HG03045 (cell line): Measurements from ENCODE around the gene NKX3-2.
A peak's percentile ranks its signal among the peaks of the same experiment; 100 is the strongest.

Experiments
- ATAC-seq: cut with Tn5 transposase; IDR thresholded peaks from one replicate; pipeline ENCODE4 v1.9.1; 2021; ENCODE audit warnings: mild to moderate bottlenecking, moderate library complexity; ENCODE audit not compliant: unreplicated experiment

NKX3-2 gene

DNA sequence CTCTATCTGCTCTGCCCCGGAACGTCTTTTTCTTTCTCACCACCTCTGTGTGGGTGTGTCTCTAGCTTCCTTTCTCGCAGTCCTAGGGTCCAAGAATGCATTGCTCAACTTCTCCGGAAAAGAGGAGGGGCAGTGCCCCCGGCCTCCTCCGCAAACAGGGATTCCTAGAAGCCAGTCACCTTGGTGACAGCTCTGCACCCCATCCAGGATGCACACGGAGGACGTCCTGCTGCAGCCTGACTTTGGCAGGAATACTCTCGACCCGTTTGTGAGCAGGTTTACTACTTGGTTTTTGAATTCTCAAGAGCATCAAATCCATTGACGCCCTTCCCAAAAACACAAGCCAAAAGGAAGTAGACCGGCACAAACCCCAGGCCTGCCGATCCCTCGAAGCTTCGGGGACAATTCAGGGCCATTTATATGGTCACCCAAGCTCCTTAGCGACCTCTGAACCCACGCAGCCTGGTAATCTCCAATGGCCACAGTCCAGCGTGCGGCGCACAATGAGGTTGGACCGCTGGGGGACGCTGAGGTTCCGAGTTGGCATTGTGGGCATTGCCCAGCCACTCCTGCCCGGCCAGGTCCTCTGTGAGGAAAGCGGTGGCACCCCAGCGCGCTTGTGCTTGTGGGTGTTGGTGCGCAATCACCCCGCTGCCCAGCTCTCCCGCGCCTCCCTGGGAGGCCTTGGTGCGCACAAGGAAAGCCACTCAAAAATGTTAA, 9.8 kb downstream of the NKX3-2 start:
- ATAC-seq = no peak

DNA sequence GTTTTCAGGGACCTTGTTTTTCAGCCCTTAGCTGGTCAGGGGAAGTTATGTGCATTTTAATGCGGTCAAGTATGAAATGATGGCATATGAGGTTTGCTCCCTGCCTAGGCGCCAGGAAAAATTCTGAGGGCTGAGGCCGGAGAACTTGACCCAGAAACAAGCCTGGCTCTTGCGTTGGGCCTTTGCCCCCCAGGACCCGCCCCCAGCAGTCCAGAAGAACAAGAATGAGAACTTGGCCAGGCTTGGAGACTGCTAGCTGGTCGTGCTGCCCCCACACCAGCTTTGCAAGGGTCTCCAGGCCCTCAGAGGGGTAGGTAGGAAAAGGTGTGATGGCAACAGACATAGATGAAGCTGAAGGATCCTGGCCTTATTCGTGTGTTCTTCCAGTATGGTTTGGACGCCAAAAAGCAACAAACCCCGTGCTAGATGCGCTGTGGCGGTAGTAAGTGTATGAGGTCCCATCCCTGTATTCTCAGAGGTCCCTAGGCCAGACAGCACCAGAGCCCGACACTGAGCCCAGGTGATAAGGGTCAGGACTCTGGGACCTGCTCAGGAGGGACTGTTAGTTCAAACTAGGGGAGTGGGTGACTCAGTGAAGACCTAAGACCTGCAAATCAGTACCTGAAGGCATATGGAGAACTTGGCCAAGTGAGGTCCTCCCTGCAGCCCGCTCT, 10.5 kb downstream of the NKX3-2 start:
- ATAC-seq = no peak

DNA sequence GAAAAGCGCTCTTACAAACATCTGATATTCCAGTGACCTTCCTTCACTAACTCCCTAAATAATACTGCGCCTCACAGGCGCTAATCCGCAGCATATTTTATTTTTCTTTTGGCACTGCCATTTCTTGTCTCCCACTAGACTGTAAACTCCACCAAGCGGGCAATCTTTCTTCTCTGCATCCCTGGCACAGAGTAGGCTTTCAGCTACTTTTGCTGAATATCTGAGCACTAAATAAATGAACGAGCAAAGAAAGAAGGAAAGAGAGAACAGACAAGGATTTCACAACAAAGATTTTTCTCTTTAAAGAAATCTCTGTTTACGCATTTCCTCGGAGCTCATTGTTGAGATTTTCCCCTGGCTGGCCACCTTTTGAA, 12.7 kb downstream of the NKX3-2 start:
- ATAC-seq = no peak

DNA sequence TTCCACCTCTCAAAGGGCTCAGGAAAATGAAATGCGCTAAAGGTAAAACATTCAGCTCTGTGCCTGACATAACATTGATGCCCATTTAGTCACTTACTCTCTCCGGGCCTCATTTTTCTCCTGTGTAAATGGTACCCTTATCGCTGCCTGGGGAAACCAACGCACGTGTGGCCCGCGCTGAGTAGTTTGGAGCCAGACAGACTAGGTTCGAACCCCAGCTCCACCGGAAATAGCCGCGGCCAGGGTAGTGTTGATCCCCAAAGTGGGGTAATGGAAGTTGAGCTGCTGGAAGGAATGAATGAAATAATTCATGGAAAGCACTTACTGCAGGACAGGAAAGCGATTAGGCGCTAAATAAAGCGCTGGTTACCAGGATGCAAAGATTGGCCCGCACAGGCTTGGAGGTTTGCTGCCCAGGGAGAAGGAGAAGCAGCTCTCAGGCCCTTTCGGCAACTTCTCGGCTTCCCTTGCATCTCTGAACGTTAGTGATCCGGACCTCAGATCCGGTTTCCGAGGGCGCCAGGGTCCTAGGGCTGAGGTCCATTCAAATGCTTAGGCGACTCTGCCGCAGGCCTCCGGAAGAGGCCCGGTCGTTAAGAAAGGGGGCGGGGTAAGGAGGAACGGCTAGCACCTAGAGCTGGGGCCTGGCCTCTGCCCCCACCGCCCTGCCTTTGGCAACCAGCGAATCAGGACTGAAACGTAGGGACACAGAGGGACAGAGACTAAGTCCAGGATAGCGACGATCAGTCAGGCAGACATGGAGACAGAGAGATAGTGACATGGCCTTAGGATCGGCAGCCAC, 13.3 kb downstream of the NKX3-2 start:
- no peak for ATAC-seq

DNA sequence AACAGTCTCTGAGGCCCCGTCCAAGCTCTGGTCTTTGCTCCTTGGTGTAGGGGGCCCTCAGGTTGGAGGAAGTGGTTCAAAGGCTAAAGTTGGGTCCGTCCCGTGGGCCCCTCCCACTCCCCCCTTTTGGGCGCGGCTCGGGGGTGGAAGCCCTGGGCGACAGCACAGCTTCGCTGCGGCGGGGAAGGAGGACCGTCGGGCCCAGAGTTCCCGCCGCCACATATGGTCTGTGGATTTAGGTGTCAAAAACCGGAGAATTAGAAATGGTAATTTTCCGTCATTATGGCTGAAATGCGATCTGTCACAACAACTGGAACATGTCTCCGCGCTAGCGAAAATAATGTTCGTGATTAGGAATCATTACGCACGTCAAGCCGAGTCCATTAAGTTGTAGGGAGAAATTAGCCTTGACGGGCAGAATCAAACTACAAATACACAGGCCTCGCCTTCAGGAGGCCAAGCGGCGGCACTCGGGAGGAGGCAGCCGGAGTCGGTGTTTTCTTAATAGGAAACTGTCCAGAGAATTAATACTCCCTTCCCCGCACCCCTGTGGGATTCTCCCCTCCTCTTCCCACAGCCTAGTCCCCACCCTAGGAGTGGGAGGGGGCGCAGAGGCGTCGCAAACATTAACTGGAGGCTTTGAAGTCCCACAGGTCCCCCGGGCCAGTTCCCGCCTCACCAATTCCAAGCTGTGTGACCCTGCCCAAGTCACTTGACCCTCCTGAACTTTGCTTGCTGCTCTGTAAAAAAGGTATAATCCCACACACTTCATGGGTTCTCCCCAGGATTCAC, 15.0 kb downstream of the NKX3-2 start:
- no peak for ATAC-seq

DNA sequence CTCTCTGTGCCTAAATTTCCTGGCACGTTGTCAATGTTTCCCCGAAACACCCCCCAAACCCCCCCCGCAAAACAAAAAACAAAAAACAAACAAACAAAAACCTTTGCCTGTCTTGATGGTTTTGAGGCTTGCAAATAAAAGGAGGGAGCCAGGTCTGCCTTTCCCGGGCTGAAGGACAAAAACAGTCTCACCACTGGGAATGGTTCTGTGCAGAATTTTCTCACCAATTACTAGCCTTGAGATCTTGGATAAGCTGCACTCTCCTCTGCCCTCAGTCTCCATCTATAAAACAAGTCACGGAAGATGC, 15.5 kb downstream of the NKX3-2 start:
- no peak for ATAC-seq

DNA sequence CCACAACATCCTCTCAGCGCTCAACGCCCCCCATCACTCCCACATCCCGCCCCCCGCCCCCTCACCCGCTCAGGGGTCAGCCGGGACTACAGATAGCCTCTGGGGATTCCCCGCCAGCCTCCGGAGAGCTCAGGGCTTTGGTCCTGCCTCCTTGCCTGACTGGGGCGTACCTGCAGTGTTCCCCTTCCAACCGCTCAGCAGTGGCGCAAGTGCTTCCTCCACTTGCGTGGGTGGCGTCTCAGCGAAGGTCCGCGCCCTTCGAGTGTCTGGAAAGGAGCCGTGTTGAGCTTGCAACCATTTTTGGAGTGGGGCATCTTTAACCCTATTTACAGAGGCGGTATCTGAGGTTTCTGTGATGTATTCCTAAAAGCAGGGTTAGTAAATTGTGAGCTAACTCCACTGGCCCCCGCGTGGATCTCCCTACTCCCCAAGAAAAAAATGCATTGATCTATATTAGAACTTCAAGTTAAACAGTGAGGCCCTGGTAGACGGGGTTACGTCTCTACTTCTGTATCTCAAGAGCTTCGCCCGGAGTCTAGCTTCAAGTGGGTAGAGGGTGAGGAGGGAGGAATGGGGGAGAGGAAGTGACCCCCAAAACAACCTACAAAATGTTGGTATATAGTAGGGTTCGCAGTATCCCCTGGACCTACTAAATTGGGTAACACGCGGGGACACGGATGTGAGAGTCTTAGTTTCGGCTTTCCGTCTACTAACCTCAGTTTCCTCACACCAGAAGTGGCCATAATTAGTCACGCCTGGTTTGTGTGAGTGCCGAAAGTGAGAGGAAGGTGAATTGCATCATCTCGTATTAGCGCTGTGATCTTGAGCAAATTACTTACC, 16.1 kb downstream of the NKX3-2 start:
- peak; percentile 56 for ATAC-seq

DNA sequence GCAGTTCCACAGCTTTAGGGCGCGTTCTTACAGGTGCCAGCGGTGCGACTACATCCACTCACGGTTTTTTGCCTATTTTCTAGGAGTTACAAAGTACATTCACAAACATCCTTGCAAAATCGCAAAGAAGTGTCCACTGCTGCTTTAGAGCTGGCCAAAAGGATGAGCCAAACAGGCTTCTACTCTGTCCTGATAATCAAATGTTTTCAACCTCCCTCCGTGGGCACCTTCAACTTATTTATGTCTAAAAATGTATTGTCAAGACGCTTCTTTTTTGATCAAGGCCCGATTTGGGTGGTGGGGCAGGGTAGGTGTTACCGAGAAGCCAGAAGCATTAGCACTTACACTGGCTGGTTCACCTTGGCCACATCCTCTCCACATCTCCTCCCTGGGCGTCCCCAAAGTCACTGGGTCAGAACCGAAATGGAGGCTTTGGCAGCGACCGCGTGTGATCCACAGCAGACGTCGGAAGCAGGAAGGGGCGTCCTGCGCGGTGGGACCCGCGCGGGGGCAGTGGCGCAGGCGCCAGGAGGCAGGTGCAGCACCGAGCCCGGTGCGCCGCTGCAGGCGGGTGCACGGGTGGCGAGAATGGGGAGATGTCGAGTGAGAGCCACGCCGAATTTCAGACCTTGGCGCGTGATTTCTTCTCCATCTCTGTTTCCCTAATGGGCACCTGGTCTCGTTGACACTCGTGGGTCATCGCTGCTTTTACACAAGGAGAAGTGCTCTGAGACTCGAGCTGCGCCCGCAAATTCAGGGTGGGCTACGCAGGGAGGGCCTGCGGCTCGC, 16.9 kb downstream of the NKX3-2 start:
- ATAC-seq = no peak

DNA sequence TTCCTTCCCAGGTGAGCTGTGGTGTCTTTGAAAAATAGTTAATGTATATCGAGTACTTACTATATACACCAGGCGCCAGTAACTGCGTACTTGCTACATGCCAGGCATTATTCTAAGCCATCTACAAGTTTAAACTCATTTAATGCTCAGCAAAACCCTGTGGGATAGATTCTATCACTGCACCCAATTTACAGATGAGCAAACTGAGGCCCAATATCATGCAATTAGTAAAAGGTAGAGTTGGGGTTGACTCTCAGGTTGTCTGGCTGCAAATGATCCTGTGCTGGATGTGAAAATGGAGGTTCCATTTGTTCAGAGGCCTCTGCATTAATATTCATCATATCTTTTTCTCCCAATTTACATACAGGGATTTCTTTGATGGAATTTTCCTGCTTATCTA, 17.6 kb downstream of the NKX3-2 start:
- ATAC-seq = no peak

DNA sequence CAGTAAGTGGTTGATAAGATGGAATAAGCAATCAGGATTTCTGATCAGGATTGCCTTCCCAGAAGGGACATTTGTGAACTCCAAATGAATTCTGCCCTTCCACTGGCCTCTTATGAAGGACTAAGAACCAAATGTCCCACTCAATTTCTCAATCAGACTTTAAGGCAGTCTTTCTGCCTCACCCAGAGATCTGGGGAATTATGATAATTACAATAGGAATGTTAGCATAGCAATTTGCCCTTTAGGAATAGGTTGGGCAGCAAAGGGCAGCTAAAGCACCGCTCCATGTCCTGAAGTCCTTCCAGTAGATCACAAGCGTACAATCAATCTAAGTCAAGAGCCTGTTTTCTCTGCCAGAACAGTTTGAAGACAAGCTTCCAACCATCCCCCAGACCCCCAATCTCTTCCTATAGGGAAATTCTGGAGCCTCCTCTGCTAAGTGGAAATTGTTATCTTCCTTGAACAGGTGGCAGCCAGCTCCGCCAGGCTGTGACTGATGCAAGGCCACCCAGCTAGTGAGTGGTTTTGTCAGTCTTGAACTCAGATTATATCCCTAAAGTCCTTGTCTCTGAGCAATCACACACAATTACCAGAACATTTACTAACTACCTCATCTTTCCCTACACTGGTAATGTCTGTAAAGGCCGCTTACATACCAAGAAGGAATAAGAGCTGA, 18.6 kb downstream of the NKX3-2 start:
- ATAC-seq = no peak

DNA sequence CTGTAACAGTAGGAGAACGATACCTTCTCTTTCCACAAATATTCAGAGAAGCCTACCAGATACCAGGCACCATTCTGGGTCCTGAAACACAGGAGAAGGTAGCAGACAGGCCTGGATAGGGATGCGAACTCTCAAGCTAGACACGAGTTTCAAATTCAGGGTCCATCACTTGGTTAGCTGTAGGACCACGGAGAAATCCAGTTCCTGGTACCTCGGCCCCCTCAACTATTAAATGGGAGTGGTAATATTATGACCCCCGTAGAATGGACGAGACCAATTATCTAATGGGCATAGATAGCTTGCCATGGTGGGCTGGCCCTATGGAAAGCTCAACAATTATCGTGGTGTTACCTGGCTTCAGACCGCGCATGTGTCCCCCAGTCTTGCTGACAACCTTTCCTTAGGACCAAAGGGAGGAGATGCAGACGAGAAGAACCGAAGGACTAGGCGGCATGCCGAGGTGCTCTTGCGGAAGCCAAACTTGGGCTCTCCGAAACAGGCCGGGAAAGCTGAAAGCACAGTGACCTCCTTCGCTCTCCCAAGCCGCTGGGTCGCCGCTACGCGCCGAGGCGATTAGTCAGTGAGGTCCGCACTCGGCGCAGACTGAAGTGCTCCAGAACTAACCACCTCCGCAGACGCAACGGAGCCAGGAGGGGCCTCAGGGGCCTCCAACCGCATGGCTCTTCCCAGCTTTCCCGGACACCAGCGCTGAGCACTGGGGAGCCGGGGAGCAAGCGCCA, 19.6 kb downstream of the NKX3-2 start:
- no peak for ATAC-seq

DNA sequence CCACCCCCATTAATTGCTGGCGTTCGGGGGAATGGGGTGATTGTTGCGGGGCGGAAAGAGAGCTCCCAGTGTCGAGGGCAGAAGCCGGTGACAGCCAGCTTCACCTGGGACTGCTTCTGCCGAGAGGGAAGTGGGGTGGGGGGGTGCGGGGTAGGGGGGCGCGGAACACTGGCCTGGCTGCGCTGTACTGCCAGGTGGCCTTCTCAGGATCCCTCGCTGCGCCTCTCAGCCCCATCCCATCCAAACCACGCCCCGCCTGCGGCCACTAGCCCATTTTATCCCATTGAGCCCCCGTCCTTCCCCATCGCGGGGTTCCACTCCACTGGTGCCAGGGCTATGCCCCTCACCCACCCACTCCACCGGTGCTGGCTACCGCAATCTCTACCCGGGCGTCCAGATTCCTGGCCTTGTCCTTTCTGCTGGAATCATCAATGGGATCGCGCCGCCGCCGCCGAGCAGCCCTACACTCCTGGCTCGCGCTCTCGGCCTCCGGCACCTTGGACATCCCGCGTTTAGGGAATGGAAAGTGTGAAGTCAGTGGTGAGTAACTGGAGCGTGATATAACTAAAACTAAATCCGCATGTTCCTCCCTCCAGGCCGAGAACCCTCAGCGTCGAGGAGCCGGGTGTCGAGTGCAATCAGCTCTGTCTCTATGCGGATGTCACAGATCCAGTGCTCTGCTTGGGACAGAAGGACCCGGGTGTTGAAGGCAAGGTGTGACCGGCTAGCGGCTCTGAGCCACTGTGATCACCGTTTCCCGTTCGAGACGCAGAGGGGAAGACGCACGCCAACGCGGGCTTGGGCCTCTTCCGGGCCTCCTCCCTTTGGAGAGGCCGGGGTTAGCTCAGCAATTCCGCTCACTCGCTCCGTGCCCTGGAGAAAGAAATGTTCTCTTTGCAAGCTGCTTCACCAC, 20.5 kb downstream of the NKX3-2 start:
- ATAC-seq = no peak

DNA sequence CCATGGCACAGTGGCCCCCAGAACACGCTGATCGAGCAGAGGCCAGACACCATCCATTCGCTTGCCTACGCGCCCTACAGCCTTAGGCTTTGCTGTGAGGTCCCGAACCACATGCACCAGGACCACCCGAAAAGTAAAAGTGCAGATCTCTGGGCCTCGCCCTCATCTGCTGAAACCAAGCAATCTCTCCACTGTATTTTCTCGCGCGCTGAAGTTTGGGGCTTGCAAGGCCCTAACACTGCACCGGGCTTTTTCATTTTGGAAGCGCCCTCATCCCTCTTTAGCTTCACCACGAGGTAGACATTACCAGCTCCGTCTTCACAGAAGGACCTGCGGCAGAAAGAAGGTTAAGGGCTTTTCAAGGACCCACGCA, 21.2 kb downstream of the NKX3-2 start:
- no peak for ATAC-seq

DNA sequence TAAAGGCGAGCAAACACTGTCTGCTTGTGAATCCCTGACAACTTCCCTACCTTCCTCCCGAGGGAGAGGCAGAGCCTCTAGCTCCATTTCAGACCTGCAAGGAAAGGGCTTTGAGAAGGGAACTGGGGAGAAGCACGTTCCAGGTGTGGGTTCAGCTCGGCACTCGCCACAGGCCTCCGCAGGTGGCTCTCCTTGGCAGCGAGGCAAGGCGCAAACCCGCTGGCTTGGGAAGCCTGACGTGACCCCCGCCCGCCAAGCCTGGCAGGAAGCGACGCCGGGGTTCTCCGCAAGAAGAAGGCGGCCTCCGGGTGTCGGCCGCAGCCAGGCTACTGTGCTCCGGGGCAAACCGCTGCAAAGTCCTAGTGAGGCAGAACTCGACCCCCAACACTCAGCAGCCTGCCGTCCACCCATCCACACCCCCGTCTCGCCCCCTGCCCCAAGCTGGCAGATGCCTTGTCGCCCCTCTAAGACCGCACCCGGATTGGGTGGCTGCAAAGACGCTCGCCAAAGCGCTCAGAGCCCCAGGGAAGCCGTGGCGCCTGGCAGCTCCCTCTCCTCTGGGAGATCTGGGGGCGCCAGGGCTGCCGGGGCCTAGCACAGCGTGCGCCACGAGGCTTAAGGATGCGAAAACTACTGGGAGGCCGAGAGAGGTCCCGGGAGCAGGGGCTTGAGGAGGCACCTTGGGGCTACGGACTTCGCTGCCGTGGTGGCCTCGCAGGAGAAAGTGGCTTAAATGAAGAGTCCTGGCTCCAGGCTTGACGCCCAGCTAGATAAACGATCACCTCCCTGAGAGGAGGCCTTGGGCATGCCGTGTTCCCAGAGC, 21.8 kb downstream of the NKX3-2 start:
- ATAC-seq = no peak

DNA sequence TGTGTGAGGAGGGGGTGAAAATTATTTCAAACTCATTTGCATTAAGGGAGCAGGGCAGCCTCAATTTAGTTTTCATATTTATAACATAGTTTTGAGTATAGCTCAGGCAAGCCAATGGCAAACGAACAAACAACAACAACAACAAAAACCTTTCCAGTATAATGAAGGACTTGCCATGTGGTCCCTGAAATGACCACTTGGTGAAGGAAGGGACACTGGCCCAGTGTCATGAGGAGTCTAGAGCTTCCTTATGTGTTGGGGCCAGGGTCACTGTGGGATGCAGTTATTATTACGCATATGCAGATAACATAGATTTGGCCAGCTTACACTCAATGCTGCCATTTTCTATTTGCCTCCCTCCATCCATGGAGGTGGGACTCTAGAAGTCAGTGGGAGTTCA, 23.3 kb downstream of the NKX3-2 start:
- ATAC-seq = no peak

DNA sequence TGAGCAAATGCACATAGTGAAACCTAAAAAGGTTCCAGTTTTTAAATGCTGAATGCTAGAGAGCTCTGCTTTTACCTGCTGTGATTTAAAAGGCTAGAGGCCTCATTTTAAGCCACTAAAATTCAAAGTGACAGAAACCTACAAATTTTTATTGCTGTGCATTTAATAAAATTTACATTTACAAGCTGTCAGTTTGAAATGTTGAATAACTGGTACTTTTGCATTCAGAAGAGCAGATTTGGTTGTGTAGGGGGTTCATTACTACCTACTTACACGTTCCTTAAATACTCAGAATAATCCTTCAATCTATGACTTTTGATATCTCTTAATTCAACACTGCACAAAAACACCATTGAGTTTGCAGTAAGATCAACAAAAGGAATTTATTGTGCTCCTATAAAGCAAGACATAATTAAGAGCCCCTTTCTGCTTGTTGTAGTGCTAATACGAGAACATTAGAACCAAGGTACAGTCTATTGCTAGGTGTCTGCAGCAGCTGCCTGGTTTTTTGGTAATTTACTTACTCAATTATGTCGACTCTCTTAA, 27.9 kb downstream of the NKX3-2 start:
- no peak for ATAC-seq
